HEK293 (cell line): ENCODE measurements around the gene TUBGCP3.

Experiments used
- CTCF ChIA-PET: fragments of 350-600 bp; formaldehyde crosslinking; extraction: SDS; loops from one replicate; lab custom pipeline; 2021; ENCODE audit warnings: antibody characterized with exemption; lab: Yijun Ruan, JAX
- POLR2A ChIA-PET: fragments of 300-600 bp; formaldehyde crosslinking; extraction: SDS; loops from one replicate; lab custom pipeline; 2020; ENCODE audit warnings: antibody characterized with exemption, inconsistent platforms; lab: Yijun Ruan, JAX
- H3K27ac ChIP-seq: fragments of 200-500 bp; sonication (Bioruptor generic); 2 replicates; pipeline ENCODE4 v1.5.1; 2014; ENCODE audit warnings: low read depth, low read length, control low read depth, inconsistent platforms; ENCODE audit errors: extremely low read depth
- H3K36me3 ChIP-seq, 2 experiments: fragments of 200-500 bp in 1 of 2; sonication (Bioruptor generic) in 1 of 2; 1 replicate in 1 of 2; 2 replicates in 1 of 2; pipeline ENCODE4 v1.5.1; 2014 to 2017; ENCODE audit warnings: inconsistent platforms in 2 of 2, low read length in 2 of 2; ENCODE audit not compliant: control insufficient read depth in 2 of 2, insufficient read depth in 1 of 2
- H3K4me1 ChIP-seq: fragments of 200-500 bp; sonication (Bioruptor generic); 2 replicates; pipeline ENCODE4 v1.5.1; 2014; ENCODE audit warnings: mild to moderate bottlenecking, low read length, inconsistent platforms; ENCODE audit not compliant: control insufficient read depth, insufficient read depth
- H3K4me3 ChIP-seq: 2 replicates; pipeline ENCODE4 v1.5.1; 2011; ENCODE audit warnings: low read depth, mild to moderate bottlenecking, control low read depth, low read length, moderate library complexity
- H3K9me3 ChIP-seq: fragments of 200-500 bp; sonication (Bioruptor generic); 2 replicates; pipeline ENCODE4 v1.5.1; 2014; ENCODE audit warnings: low read depth, low read length, inconsistent platforms; ENCODE audit not compliant: control insufficient read depth, insufficient read depth
- HOXD13 ChIP-seq: sonication (generic); formaldehyde crosslinking; IDR thresholded peaks from 2 replicates; pipeline ENCODE4 v1.8.0; 2022; ENCODE audit warnings: missing genetic modification reagents, borderline replicate concordance
- IKZF3 ChIP-seq: fragments of 450-650 bp; IDR thresholded peaks from 2 replicates; pipeline ENCODE4 v1.5.0; 2018; ENCODE audit warnings: missing biosample characterization, mild to moderate bottlenecking, missing genetic modification characterization, moderate library complexity
- KLF7 ChIP-seq: fragments of 450-650 bp; formaldehyde crosslinking; IDR thresholded peaks from 2 replicates; pipeline ENCODE4 v1.5.1; 2016; ENCODE audit warnings: missing biosample characterization, missing genetic modification characterization, borderline replicate concordance
- REPIN1 ChIP-seq: fragments of 450-650 bp; formaldehyde crosslinking; IDR thresholded peaks from 2 replicates; pipeline ENCODE4 v1.5.1; 2017; ENCODE audit warnings: missing biosample characterization, missing genetic modification characterization, low read depth
- ZBTB17 ChIP-seq: fragments of 450-650 bp; formaldehyde crosslinking; IDR thresholded peaks from 2 replicates; pipeline ENCODE4 v1.5.1; 2016; ENCODE audit warnings: missing biosample characterization, missing genetic modification characterization
- ZBTB20 ChIP-seq: fragments of 450-650 bp; formaldehyde crosslinking; IDR thresholded peaks from 2 replicates; pipeline ENCODE4 v1.5.1; 2016; ENCODE audit warnings: missing biosample characterization, missing genetic modification characterization
- ZNF146 ChIP-seq: fragments of 450-650 bp; formaldehyde crosslinking; IDR thresholded peaks from 2 replicates; pipeline ENCODE4 v1.5.1; 2016; ENCODE audit warnings: missing biosample characterization, missing genetic modification characterization
- ZNF157 ChIP-seq: fragments of 450-650 bp; formaldehyde crosslinking; IDR thresholded peaks from 2 replicates; pipeline ENCODE4 v1.5.1; 2016; ENCODE audit warnings: missing biosample characterization, missing genetic modification characterization
- ZNF174 ChIP-seq: fragments of 450-650 bp; formaldehyde crosslinking; IDR thresholded peaks from 2 replicates; pipeline ENCODE4 v1.5.0; 2017; ENCODE audit warnings: missing biosample characterization, mild to moderate bottlenecking, missing genetic modification characterization
- ZNF2 ChIP-seq: fragments of 450-650 bp; formaldehyde crosslinking; IDR thresholded peaks from 2 replicates; pipeline ENCODE4 v1.5.1; 2016; ENCODE audit warnings: missing biosample characterization, missing genetic modification characterization
- ZNF324 ChIP-seq: fragments of 450-650 bp; formaldehyde crosslinking; IDR thresholded peaks from 2 replicates; pipeline ENCODE4 v1.5.1; 2016; ENCODE audit warnings: missing biosample characterization, missing genetic modification characterization
- ZNF37A ChIP-seq: fragments of 450-650 bp; IDR thresholded peaks from 2 replicates; pipeline ENCODE4 v1.5.1; 2018; ENCODE audit warnings: missing biosample characterization, missing genetic modification characterization
- ZNF473 ChIP-seq: fragments of 450-650 bp; formaldehyde crosslinking; IDR thresholded peaks from 2 replicates; pipeline ENCODE4 v1.5.1; 2017; ENCODE audit warnings: missing biosample characterization, missing genetic modification characterization
- ZNF48 ChIP-seq: fragments of 450-650 bp; formaldehyde crosslinking; IDR thresholded peaks from 2 replicates; pipeline ENCODE4 v1.5.1; 2016; ENCODE audit warnings: missing biosample characterization, missing genetic modification characterization
- ZNF510 ChIP-seq: fragments of 450-650 bp; formaldehyde crosslinking; IDR thresholded peaks from 2 replicates; pipeline ENCODE4 v1.5.1; 2018; ENCODE audit warnings: mild to moderate bottlenecking, missing genetic modification characterization, missing biosample characterization; ENCODE audit not compliant: insufficient replicate concordance
- ZNF530 ChIP-seq: fragments of 450-650 bp; formaldehyde crosslinking; IDR thresholded peaks from 2 replicates; pipeline ENCODE4 v1.5.1; 2016; ENCODE audit warnings: low read depth, missing biosample characterization, missing genetic modification characterization
- ZNF558 ChIP-seq: fragments of 450-650 bp; formaldehyde crosslinking; IDR thresholded peaks from 2 replicates; pipeline ENCODE4 v1.5.1; 2016; ENCODE audit warnings: missing biosample characterization, missing genetic modification characterization
- ZNF560 ChIP-seq: fragments of 450-650 bp; formaldehyde crosslinking; IDR thresholded peaks from 2 replicates; pipeline ENCODE4 v1.5.1; 2017; ENCODE audit warnings: missing biosample characterization, missing genetic modification characterization, borderline replicate concordance
- ZNF658 ChIP-seq: fragments of 450-650 bp; formaldehyde crosslinking; IDR thresholded peaks from 2 replicates; pipeline ENCODE4; 2016; ENCODE audit warnings: missing biosample characterization, missing genetic modification characterization
- ZNF791 ChIP-seq: fragments of 450-650 bp; formaldehyde crosslinking; IDR thresholded peaks from 2 replicates; pipeline ENCODE4 v1.5.1; 2016; ENCODE audit warnings: missing biosample characterization, missing genetic modification characterization
- ZNF792 ChIP-seq: fragments of 450-650 bp; formaldehyde crosslinking; IDR thresholded peaks from 2 replicates; pipeline ENCODE4 v1.5.1; 2016; ENCODE audit warnings: missing biosample characterization, missing genetic modification characterization
- TF ChIP-seq, protein P1 (sequence below): fragments of 450-650 bp; formaldehyde crosslinking; IDR thresholded peaks from 2 replicates; pipeline ENCODE4 v1.5.1; 2016; ENCODE audit warnings: missing biosample characterization, missing genetic modification characterization
- TF ChIP-seq, protein P2 (sequence below): fragments of 450-650 bp; formaldehyde crosslinking; IDR thresholded peaks from 2 replicates; pipeline ENCODE4 v1.5.1; 2016; ENCODE audit warnings: missing biosample characterization, missing genetic modification characterization, low read depth
- TF ChIP-seq, protein P3 (sequence below): fragments of 450-650 bp; formaldehyde crosslinking; IDR thresholded peaks from 2 replicates; pipeline ENCODE4 v1.5.1; 2016; ENCODE audit warnings: missing biosample characterization, missing genetic modification characterization
- TF ChIP-seq, protein P4 (sequence below): fragments of 450-650 bp; formaldehyde crosslinking; IDR thresholded peaks from 2 replicates; pipeline ENCODE4 v1.5.1; 2016; ENCODE audit warnings: missing biosample characterization, missing genetic modification characterization, borderline replicate concordance

TUBGCP3 gene

DNA sequence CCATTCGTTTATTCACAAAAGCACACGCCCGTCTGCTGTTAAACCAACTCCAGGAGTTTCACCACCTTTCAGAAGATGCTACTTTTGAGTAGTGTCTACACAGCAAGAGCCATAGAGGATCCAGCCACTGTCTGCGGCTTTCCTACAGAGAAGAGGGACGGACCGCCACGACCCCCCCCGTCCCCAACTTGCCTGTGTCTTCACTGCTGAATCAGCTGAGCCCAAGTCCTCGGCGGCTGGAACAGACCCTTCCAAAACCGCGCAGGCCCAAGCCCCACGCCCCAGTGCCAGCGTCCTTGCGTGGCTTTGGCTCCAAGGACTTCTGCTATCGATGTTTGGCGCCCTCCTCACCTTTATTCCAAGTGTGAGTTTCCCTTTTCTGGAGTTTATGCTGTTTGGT is 146.7 kb downstream of the TUBGCP3 start:
- no peaks in the 10 kb centered on the region for H3K36me3 ChIP-seq
- ChIA-PET POLR2A (no interaction called here), CTCF (interaction anchor here (0.6 to 1.3 kb wide), 2 partner anchors 473 to 967 kb away, joined by 4 to 8 read pairs; no protein-coding TSS in a partner anchor)
- H3K4me1 ChIP-seq: no peaks in the 10 kb centered on the region
- no peak overlapping the region for H3K27ac ChIP-seq
- TF ChIP-seq ZNF146 (tag by site-specific recombination) (no peak), KLF7 (tag by site-specific recombination) (no peak), ZNF324 (tag by site-specific recombination) (no peak), ZNF48 (tag by site-specific recombination) (no peak), IKZF3 (no peak), REPIN1 (tag by site-specific recombination) (no peak), ZNF658 (tag by site-specific recombination) (no peak), ZNF558 (tag by site-specific recombination) (no peak), ZNF791 (no peak), HOXD13 (CRISPR knock-in tag) (no peak)
- TF ChIP-seq, protein P1, sequence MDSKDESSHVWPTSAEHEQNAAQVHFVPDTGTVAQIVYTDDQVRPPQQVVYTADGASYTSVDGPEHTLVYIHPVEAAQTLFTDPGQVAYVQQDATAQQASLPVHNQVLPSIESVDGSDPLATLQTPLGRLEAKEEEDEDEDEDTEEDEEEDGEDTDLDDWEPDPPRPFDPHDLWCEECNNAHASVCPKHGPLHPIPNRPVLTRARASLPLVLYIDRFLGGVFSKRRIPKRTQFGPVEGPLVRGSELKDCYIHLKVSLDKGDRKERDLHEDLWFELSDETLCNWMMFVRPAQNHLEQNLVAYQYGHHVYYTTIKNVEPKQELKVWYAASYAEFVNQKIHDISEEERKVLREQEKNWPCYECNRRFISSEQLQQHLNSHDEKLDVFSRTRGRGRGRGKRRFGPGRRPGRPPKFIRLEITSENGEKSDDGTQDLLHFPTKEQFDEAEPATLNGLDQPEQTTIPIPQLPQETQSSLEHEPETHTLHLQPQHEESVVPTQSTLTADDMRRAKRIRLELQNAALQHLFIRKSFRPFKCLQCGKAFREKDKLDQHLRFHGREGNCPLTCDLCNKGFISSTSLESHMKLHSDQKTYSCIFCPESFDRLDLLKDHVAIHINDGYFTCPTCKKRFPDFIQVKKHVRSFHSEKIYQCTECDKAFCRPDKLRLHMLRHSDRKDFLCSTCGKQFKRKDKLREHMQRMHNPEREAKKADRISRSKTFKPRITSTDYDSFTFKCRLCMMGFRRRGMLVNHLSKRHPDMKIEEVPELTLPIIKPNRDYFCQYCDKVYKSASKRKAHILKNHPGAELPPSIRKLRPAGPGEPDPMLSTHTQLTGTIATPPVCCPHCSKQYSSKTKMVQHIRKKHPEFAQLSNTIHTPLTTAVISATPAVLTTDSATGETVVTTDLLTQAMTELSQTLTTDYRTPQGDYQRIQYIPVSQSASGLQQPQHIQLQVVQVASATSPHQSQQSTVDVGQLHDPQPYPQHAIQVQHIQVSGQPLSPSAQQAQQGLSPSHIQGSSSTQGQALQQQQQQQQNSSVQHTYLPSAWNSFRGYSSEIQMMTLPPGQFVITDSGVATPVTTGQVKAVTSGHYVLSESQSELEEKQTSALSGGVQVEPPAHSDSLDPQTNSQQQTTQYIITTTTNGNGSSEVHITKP (tag by site-specific recombination): no peak
- TF ChIP-seq, protein P2, sequence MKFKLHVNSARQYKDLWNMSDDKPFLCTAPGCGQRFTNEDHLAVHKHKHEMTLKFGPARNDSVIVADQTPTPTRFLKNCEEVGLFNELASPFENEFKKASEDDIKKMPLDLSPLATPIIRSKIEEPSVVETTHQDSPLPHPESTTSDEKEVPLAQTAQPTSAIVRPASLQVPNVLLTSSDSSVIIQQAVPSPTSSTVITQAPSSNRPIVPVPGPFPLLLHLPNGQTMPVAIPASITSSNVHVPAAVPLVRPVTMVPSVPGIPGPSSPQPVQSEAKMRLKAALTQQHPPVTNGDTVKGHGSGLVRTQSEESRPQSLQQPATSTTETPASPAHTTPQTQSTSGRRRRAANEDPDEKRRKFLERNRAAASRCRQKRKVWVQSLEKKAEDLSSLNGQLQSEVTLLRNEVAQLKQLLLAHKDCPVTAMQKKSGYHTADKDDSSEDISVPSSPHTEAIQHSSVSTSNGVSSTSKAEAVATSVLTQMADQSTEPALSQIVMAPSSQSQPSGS: no peak
- TF ChIP-seq, protein P3, sequence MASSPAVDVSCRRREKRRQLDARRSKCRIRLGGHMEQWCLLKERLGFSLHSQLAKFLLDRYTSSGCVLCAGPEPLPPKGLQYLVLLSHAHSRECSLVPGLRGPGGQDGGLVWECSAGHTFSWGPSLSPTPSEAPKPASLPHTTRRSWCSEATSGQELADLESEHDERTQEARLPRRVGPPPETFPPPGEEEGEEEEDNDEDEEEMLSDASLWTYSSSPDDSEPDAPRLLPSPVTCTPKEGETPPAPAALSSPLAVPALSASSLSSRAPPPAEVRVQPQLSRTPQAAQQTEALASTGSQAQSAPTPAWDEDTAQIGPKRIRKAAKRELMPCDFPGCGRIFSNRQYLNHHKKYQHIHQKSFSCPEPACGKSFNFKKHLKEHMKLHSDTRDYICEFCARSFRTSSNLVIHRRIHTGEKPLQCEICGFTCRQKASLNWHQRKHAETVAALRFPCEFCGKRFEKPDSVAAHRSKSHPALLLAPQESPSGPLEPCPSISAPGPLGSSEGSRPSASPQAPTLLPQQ (tag by site-specific recombination): no peak
- TF ChIP-seq, all 188 proteins: peak for 0
- H3K9me3 ChIP-seq: no peaks in the 10 kb centered on the region
- H3K4me3 ChIP-seq: no peak overlapping the region

DNA sequence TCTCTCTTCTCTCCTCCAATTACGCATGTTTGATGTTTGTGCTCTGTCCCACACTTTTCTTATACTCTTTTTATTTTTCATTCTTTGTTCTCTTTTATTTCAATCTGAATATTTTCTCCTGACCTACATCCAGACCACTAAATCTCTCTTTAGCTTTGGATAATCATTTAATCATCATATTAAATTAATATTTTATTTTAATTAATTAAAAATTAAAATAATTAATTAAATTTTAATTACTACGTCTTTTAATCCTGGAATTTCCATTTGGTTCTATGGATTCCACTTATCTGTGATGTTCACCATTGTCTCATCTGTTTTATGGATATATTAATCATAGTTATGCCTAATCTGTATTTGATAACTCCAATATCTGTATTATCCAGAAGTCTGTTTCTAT is 149.4 kb downstream of the TUBGCP3 start:
- POLR2A ChIA-PET: no interaction called here
- CTCF ChIA-PET: interaction anchor here (0.7 kb wide), 1 partner anchor 395 kb away, joined by 3 read pairs; no protein-coding TSS in a partner anchor
- no peak overlapping the region for H3K4me3 ChIP-seq
- H3K27ac ChIP-seq: no peak overlapping the region
- no peaks in the 10 kb centered on the region for H3K9me3 ChIP-seq
- no peaks in the 10 kb centered on the region for H3K36me3 ChIP-seq
- no peaks in the 10 kb centered on the region for H3K4me1 ChIP-seq
- TF ChIP-seq ZNF37A (tag by site-specific recombination): no peak
- TF ChIP-seq ZNF560 (tag by site-specific recombination): no peak
- no peak for TF ChIP-seq ZNF473
- TF ChIP-seq, protein P4, sequence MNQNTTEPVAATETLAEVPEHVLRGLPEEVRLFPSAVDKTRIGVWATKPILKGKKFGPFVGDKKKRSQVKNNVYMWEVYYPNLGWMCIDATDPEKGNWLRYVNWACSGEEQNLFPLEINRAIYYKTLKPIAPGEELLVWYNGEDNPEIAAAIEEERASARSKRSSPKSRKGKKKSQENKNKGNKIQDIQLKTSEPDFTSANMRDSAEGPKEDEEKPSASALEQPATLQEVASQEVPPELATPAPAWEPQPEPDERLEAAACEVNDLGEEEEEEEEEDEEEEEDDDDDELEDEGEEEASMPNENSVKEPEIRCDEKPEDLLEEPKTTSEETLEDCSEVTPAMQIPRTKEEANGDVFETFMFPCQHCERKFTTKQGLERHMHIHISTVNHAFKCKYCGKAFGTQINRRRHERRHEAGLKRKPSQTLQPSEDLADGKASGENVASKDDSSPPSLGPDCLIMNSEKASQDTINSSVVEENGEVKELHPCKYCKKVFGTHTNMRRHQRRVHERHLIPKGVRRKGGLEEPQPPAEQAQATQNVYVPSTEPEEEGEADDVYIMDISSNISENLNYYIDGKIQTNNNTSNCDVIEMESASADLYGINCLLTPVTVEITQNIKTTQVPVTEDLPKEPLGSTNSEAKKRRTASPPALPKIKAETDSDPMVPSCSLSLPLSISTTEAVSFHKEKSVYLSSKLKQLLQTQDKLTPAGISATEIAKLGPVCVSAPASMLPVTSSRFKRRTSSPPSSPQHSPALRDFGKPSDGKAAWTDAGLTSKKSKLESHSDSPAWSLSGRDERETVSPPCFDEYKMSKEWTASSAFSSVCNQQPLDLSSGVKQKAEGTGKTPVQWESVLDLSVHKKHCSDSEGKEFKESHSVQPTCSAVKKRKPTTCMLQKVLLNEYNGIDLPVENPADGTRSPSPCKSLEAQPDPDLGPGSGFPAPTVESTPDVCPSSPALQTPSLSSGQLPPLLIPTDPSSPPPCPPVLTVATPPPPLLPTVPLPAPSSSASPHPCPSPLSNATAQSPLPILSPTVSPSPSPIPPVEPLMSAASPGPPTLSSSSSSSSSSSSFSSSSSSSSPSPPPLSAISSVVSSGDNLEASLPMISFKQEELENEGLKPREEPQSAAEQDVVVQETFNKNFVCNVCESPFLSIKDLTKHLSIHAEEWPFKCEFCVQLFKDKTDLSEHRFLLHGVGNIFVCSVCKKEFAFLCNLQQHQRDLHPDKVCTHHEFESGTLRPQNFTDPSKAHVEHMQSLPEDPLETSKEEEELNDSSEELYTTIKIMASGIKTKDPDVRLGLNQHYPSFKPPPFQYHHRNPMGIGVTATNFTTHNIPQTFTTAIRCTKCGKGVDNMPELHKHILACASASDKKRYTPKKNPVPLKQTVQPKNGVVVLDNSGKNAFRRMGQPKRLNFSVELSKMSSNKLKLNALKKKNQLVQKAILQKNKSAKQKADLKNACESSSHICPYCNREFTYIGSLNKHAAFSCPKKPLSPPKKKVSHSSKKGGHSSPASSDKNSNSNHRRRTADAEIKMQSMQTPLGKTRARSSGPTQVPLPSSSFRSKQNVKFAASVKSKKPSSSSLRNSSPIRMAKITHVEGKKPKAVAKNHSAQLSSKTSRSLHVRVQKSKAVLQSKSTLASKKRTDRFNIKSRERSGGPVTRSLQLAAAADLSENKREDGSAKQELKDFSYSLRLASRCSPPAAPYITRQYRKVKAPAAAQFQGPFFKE (tag by site-specific recombination): no peak
- no peak for TF ChIP-seq ZNF174 (tag by site-specific recombination)
- no peak for TF ChIP-seq ZNF792 (tag by site-specific recombination)
- no peak for TF ChIP-seq ZBTB17
- no peak for TF ChIP-seq ZNF530 (tag by site-specific recombination)
- no peak for TF ChIP-seq ZNF510
- no peak for TF ChIP-seq ZNF2 (tag by site-specific recombination)
- TF ChIP-seq ZBTB20: no peak
- TF ChIP-seq ZNF157 (tag by site-specific recombination): no peak
